ENCODE data around the gene TMEM202.

The TMEM202 gene

GRCh38 chr15:72397796-72398588 lies at the start of gene TMEM202:
Gene TMEM202, plus strand, starts transcription at chr15:72398305. Its CDS starts 22 bp downstream, at chr15:72398327.
- DNase-seq (ENCODE audit: insufficient read length, low spot score) = no peak
- TF ChIP-seq CTCF (IDR thresholded peaks at IDR 0.05; ENCODE audit: insufficient read depth, missing control alignments) = no peak
- FAIRE-seq = no peak

- FAIRE-seq (no peak), DNase-seq (ENCODE audit: insufficient read length, low spot score) (no peak)
- TF ChIP-seq CTCF (IDR thresholded peaks at IDR 0.05; ENCODE audit: insufficient read depth, missing control alignments) = no peak
These were observed 44.8 kb upstream of the TMEM202 start for GRCh38 chr15:72353266-72353665.

- no peak for DNase-seq (ENCODE audit: insufficient read length, low spot score)
- no peak for FAIRE-seq
- TF ChIP-seq CTCF (IDR thresholded peaks at IDR 0.05; ENCODE audit: insufficient read depth, missing control alignments) = no peak
These were observed 43.6 kb upstream of the TMEM202 start for GRCh38 chr15:72354496-72354895.

GRCh38 chr15:72358121-72358520 lies 40.0 kb upstream of the TMEM202 start:
- FAIRE-seq (no peak), DNase-seq (ENCODE audit: insufficient read length, low spot score) (no peak)
- TF ChIP-seq CTCF (IDR thresholded peaks at IDR 0.05; ENCODE audit: insufficient read depth, missing control alignments) = no peak

GRCh38 chr15:72358650-72359171 lies 39.4 kb upstream of the TMEM202 start:
- no peak for DNase-seq (ENCODE audit: insufficient read length, low spot score)

GRCh38 chr15:72361176-72361575 lies 36.9 kb upstream of the TMEM202 start:
- FAIRE-seq = no peak
- DNase-seq (ENCODE audit: insufficient read length, low spot score) = no peak
- no peak for TF ChIP-seq CTCF (IDR thresholded peaks at IDR 0.05; ENCODE audit: insufficient read depth, missing control alignments)

More at GRCh38 chr15:72358650-72359171, 39.4 kb upstream of the TMEM202 start:
- no peak for FAIRE-seq
- no peak for TF ChIP-seq CTCF (IDR thresholded peaks at IDR 0.05; ENCODE audit: insufficient read depth, missing control alignments)

GRCh38 chr15:72365844-72366243 lies 32.3 kb upstream of the TMEM202 start:
- TF ChIP-seq CTCF (IDR thresholded peaks at IDR 0.05; ENCODE audit: insufficient read depth, missing control alignments) = no peak
- no peak for DNase-seq (ENCODE audit: insufficient read length, low spot score)
- no peak for FAIRE-seq

All from D721Med (cell line).